Measurements from ENCODE around the gene NKG7.

The NKG7 gene

DNA sequence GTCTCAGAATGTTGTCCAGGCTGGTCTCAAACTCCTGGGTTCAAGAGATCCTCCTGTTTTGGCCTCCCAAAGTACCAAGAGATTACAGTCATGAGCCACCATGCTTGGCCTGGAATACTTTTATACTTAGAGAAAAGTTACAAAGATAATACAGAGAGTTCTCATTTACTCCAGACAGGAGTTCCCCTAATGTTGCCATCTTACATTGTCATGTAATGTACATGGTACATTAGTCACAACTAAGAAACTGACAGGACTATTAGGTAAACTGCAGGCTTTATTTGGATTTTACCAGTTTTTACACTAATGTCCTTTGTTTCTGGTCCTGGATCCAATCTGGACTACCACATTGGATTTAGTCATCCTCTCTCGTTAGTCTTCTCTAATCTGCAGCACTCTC, 20.2 kb upstream of the NKG7 start:
- FAIRE-seq (no peak), DNase-seq (ENCODE audit: extremely low spot score, insufficient read length, low read depth) (no peak)

DNA sequence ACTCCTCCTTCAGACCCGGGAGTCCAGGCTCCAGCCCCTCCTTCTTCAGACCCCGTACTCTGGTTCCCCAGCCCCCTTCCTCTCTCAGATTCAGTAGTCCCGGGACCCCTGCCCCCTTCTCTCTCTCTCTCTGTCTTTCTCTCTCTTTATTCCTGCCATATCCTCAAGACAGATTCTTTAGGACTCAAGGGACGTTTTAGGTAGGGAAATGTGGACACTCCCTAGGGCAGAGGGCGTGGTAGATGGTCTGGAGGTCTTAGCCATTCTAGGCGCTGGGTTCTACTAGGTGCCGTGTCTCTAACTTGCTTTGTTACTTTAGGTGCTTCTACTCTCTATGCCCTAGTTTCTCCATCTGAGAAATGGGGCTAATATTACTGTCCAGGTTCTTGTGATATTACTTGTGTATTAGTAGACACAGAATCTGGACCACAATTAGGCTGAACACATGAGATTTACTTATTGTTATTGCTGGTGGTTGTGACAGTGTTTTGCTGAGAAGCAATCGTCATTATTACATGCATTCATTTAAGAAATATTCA, 18.7 kb upstream of the NKG7 start:
- FAIRE-seq (no peak), DNase-seq (ENCODE audit: extremely low spot score, insufficient read length, low read depth) (no peak)

DNA sequence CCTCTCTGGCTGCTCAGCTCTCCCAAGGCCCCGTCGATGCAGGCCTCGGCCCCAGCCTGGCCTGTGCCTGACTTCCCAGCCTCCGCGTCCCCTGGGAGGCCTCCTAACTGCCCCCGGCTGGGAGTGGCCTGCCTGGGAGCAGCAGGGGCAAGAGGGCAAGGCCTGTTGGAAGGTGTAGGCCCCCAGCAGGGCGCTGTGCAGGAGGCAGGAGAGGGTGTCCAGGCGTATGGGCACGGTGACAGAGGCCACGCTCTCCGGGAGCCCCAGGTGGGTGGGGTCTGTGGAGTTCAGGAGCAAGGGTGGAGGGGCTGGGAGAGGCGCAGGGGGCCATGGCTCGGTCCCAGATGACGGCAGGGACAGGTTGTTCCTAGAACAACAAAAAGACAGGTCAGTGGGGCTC, 16.7 kb upstream of the NKG7 start:
- FAIRE-seq (no peak), DNase-seq (ENCODE audit: extremely low spot score, insufficient read length, low read depth) (no peak)

DNA sequence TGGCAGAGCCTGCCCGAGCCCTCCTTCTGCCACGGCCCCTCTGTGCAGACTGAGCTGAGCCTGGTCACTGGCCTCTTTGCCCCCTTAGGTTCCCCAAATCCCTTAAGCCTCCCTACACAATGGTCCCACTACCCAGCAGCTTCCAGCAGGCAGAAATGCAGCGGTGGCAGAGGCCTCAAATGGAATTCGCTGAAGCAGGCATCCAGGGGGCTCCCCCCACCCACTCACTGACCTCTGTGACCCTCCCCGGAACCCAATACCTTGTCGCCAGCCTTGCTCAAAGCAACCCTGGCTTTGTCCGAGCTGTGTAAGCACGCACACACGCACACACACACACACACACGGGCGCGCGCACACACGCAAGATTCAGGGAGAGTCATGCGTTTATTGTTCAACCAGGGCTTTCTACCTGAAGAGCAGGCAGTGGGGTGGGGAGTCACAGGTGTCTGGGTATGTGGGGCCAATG, 15.5 kb upstream of the NKG7 start, which contains the start of gene LIM2:
TSS of gene LIM2 (minus strand) at position 51 of the 466 bp plus-strand sequence. CDS start 531 bp downstream, outside the sequence.
- FAIRE-seq = no peak

DNA sequence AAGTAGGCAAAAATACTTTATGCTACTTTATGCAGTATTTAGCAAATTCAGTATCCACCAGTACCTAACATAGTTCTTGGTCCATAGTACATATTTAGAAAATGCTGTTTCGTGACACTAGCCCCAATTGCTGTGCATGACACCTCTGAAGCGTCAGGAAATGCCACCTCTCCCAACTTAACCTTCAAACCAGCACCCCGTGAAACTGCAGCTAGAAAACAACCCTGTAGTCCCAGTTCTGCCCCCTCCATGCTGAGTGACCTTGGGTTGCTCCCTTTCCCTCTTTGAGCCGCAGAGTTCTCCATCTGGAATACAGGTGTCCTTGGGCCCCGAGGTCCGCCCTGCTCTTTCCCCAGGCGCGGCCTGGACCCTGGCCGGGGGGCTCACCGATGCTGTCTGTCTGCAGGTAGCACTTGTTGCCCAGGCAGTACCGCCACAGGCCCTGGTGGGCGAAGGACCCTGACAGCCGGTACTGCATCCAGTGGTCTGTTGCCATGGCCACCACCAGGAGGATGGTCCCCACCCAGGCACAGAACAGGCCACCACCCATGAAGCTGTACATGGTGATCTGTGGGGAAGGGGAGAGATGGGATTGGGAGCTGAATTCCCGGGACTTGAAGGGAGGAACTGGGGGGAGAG, 14.5 kb upstream of the NKG7 start:
- no peak for FAIRE-seq
- no peak for DNase-seq (ENCODE audit: extremely low spot score, insufficient read length, low read depth)

More for the DNA sequence above, 15.5 kb upstream of the NKG7 start, which contains the start of gene LIM2:
- DNase-seq (ENCODE audit: extremely low spot score, insufficient read length, low read depth) = no peak

- FAIRE-seq (no peak), DNase-seq (ENCODE audit: extremely low spot score, insufficient read length, low read depth) (no peak)
Measured at GRCh38 chr19:51382004-51382403, 9.6 kb upstream of the NKG7 start.

DNA sequence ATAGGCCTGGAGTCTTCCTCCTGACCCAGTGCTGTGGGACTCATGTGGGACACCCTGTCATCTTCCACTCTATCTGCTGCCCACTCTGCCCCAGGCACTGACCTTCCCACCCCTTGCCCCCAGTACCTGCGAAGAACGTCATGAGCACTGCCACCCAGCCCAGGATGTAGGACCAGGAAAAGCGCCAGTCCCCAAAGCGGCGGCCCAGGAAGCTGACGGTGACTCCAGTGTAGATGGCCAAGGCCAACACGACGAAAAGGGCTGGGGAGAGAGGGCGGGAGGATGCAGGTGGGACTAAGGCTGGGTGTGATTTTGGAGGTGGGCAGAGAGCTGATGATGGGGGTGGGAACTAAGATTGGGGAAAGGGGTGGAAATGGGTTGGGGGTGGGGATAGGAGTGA, 7.9 kb upstream of the NKG7 start:
- no peak for FAIRE-seq
- no peak for DNase-seq (ENCODE audit: extremely low spot score, insufficient read length, low read depth)

DNA sequence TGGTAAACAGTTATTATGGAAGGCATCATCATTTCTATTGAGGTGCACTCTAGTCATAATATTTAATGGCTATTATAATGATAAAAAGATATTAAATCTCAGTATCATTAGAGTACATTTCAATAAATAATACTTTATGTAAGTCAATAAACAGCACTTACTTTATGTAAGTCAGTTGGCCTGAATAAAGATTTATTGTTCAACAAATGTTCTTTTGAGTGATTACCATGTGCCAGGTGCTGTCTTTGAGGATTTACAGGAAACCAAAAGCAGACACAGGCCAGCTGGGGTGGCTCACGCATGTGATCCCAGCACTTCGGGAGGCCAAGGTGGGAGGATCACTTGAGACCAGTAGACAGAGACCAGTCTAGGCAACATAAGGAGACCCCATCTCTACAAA, 5.0 kb upstream of the NKG7 start:
- FAIRE-seq (no peak), DNase-seq (ENCODE audit: extremely low spot score, insufficient read length, low read depth) (no peak)

- DNase-seq (ENCODE audit: extremely low spot score, insufficient read length, low read depth) (no peak), FAIRE-seq (peak; percentile 53)
Measured at GRCh38 chr19:51375504-51376221, 3.2 kb upstream of the NKG7 start.

- no peak for DNase-seq (ENCODE audit: extremely low spot score, insufficient read length, low read depth)
Measured at GRCh38 chr19:51372021-51372648, 319 bp downstream of the NKG7 start.

DNA sequence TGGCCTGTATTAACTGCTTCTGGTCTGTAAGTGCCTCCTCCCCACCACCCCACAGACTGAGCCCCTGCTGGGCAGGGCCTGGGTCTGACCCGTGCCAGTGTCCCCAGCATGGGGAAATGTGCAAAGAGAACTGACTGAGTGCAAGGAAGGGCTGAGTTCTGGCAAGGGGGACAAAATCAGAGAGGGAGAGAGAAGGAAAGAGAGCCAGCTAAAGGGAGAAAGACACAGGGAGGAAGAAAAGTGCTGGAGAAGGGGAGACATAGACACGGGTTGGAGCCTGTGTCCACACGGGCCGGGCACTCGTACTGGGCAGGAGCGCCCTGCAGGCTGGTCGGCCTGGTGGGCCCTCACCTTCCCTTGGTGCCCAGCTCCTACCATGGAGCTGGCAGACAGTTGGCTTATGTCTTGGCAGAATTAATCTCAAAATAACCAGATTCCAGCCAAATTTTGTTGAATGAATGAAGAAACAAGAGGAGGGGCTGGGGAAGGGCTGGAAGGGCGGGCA, 1.2 kb downstream of the NKG7 start:
- no peak for DNase-seq (ENCODE audit: extremely low spot score, insufficient read length, low read depth)
- FAIRE-seq = no peak

More at GRCh38 chr19:51372021-51372648, 319 bp downstream of the NKG7 start:
- no peak for FAIRE-seq

DNA sequence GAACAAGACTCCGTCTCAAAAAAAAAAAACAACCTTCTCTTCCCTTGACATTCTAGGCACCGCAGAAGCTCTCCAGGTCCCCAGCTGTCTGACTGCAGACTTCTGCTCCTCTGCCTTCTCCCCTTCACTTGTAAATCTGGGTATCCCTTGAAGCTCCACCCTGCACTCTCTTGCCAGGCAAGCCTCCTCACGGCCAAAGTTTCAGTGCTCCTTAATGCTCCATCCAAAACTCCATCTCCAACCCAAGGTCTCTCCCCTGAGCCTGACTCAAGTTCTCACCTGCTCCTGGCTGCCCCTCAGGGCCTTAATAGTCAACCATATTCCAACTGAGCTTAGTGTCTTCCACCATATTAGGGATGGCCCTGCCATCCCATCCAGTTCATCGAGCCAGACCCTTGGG, 2.2 kb downstream of the NKG7 start:
- no peak for DNase-seq (ENCODE audit: extremely low spot score, insufficient read length, low read depth)
- no peak for FAIRE-seq

- no peak for DNase-seq (ENCODE audit: extremely low spot score, insufficient read length, low read depth)
- FAIRE-seq = no peak
Measured at GRCh38 chr19:51368366-51369282, 3.8 kb downstream of the NKG7 start, which contains the start of gene CLDND2. TSS of gene CLDND2 (minus strand) at chr19:51369003. CDS start at chr19:51368577, 426 bp downstream.

- FAIRE-seq (peak; percentile 98), DNase-seq (ENCODE audit: extremely low spot score, insufficient read length, low read depth) (peak; percentile 93)
Measured at GRCh38 chr19:51367565-51368365, 4.7 kb downstream of the NKG7 start.

DNA sequence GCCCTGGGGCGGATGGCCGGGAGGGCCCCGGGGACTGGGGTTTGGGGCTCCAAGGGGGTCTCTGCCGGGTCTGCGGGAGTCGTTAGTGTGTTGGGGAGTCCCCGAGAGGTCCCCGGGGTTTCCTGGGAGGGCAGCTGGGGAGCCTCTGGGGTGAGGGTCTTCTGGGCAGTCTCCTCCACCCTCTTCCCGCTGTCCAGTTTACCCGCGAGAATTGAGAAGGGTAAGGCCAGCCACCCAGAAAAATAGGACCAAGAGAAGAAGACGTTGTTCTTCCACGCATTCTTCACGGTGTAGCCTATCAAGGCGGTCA, 5.2 kb downstream of the NKG7 start:
- DNase-seq (ENCODE audit: extremely low spot score, insufficient read length, low read depth) = no peak
- no peak for FAIRE-seq

DNA sequence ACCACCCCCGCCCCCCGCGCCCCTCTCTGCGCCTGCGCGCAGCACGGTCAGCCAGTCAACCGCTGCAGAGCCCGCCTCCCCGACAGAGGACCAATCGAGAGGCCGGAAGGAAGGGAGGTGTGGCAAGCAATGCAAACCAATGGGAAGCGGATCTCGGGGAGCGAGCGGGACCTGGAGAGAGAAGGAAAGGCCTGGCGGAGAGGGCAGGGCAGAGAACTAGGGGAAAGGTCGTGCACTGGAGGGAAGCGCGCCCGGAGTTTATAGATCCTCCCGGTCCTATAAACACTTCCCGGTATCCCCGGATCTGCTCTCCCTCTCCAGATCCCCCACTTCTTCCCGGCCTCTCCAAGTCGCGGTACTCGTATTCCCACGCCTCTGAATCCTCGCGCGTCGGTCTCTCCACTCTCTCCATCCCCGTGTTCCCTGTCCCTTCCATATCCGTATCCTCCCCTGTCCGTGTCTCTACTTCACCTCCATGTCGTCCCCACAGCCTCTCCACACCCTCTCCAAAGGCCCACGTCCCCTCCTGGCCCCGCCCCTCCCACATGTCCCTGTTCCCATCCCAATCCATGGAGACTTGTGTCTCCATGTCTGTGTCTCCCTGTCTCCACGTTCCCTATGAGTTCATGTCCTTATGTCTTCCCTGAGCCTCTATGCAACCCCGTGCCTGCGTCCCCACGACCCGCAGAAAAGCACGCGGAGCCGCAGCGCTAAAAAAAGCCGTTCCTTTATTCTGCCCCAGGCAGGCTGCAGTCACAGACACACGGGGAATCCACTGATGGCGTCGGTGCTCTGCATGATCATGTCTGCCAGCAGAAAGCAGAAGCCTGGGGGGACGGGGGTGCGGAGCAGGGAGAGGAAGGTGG, 5.8 kb downstream of the NKG7 start:
- DNase-seq (ENCODE audit: extremely low spot score, insufficient read length, low read depth) (peak; percentile 94), FAIRE-seq (peak; percentile 98)

GRCh38 chr19:51365965-51366388, 6.5 kb downstream of the NKG7 start, which contains the start of gene ETFB:
TSS of gene ETFB (minus strand) at chr19:51366388. CDS start at chr19:51366326, 62 bp downstream.
- DNase-seq (ENCODE audit: extremely low spot score, insufficient read length, low read depth) (no peak), FAIRE-seq (no peak)
